Measurements from ENCODE around the gene HFE.

The HFE gene

GRCh38 chr6:26103770-26104456 is 16.7 kb downstream of the HFE start (continued):
- TF ChIP-seq, protein P1, sequence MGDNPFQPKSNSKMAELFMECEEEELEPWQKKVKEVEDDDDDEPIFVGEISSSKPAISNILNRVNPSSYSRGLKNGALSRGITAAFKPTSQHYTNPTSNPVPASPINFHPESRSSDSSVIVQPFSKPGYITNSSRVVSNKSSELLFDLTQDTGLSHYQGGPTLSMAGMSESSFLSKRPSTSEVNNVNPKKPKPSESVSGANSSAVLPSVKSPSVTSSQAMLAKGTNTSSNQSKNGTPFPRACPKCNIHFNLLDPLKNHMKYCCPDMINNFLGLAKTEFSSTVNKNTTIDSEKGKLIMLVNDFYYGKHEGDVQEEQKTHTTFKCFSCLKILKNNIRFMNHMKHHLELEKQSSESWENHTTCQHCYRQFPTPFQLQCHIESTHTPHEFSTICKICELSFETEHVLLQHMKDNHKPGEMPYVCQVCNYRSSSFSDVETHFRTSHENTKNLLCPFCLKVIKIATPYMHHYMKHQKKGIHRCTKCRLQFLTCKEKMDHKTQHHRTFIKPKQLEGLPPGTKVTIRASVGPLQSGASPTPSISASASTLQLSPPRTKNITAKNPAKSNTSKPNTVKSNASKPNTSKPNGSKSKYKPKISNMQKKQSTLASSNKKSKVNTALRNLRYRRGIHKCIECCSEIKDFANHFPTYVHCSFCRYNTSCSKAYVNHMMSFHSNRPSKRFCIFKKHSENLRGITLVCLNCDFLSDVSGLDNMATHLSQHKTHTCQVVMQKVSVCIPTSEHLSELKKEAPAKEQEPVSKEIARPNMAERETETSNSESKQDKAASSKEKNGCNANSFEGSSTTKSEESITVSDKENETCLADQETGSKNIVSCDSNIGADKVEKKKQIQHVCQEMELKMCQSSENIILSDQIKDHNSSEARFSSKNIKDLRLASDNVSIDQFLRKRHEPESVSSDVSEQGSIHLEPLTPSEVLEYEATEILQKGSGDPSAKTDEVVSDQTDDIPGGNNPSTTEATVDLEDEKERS (tag by site-specific recombination; IDR thresholded peaks at IDR 0.05) = no peak
- TF ChIP-seq ZNF121 (tag by site-specific recombination; IDR thresholded peaks at IDR 0.05) = peak; percentile 41; the same call in 1 of the 2 replicates
- no peak for TF ChIP-seq ZNF175 (tag by site-specific recombination; IDR thresholded peaks at IDR 0.05)
- TF ChIP-seq ZNF776 (tag by site-specific recombination; IDR thresholded peaks at IDR 0.05; ENCODE audit: borderline replicate concordance) = no peak
- TF ChIP-seq ZNF843 (tag by site-specific recombination; IDR thresholded peaks at IDR 0.05) = peak; percentile 67
- no peak for TF ChIP-seq ZNF701 (tag by site-specific recombination; IDR thresholded peaks at IDR 0.05)
- TF ChIP-seq ZNF202 (tag by site-specific recombination; IDR thresholded peaks at IDR 0.05; ENCODE audit: borderline replicate concordance) = no peak
- TF ChIP-seq ZNF561 (tag by site-specific recombination; IDR thresholded peaks at IDR 0.05; ENCODE audit: borderline replicate concordance) = no peak
- TF ChIP-seq ZNF214 (tag by site-specific recombination; IDR thresholded peaks at IDR 0.05; ENCODE audit: borderline replicate concordance) = no peak; the same call in 1 of the 2 replicates
- TF ChIP-seq OSR2 (tag by site-specific recombination; IDR thresholded peaks at IDR 0.05) = no peak
- peak; percentile 24; the same call in 1 of the 2 replicates for TF ChIP-seq ZNF16 (tag by site-specific recombination; IDR thresholded peaks at IDR 0.05; ENCODE audit: low read depth)
- TF ChIP-seq HOXC10 (CRISPR knock-in tag; IDR thresholded peaks at IDR 0.05) = no peak
- TF ChIP-seq ZNF221 (tag by site-specific recombination; IDR thresholded peaks at IDR 0.05; ENCODE audit: borderline replicate concordance) = no peak
- no peak for TF ChIP-seq ZNF521 (tag by site-specific recombination; IDR thresholded peaks at IDR 0.05)
- TF ChIP-seq, protein P2, sequence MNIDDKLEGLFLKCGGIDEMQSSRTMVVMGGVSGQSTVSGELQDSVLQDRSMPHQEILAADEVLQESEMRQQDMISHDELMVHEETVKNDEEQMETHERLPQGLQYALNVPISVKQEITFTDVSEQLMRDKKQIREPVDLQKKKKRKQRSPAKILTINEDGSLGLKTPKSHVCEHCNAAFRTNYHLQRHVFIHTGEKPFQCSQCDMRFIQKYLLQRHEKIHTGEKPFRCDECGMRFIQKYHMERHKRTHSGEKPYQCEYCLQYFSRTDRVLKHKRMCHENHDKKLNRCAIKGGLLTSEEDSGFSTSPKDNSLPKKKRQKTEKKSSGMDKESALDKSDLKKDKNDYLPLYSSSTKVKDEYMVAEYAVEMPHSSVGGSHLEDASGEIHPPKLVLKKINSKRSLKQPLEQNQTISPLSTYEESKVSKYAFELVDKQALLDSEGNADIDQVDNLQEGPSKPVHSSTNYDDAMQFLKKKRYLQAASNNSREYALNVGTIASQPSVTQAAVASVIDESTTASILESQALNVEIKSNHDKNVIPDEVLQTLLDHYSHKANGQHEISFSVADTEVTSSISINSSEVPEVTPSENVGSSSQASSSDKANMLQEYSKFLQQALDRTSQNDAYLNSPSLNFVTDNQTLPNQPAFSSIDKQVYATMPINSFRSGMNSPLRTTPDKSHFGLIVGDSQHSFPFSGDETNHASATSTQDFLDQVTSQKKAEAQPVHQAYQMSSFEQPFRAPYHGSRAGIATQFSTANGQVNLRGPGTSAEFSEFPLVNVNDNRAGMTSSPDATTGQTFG (tag by site-specific recombination; IDR thresholded peaks at IDR 0.05; ENCODE audit: borderline replicate concordance) = no peak
- no peak for TF ChIP-seq SALL2 (tag by site-specific recombination; IDR thresholded peaks at IDR 0.05; ENCODE audit: borderline replicate concordance)
- peak; percentile 60 for TF ChIP-seq CTCF (tag by site-specific recombination; IDR thresholded peaks at IDR 0.05)
- peak; percentile 77 for TF ChIP-seq ZBTB8A (tag by site-specific recombination; IDR thresholded peaks at IDR 0.05)
- no peak for TF ChIP-seq ZNF23 (tag by site-specific recombination; IDR thresholded peaks at IDR 0.05; ENCODE audit: borderline replicate concordance)
- peak; percentile 92 for TF ChIP-seq ZNF629 (tag by site-specific recombination; IDR thresholded peaks at IDR 0.05)
- no peak for TF ChIP-seq ZNF792 (tag by site-specific recombination; IDR thresholded peaks at IDR 0.05)
- peak; percentile 69; the same call in 1 of the 2 replicates for TF ChIP-seq TRIM28 (IDR thresholded peaks at IDR 0.05; ENCODE audit: borderline replicate concordance, low read length)
- peak; percentile 81 for TF ChIP-seq SP2 (tag by site-specific recombination; IDR thresholded peaks at IDR 0.05)
- TF ChIP-seq ZFP37 (tag by site-specific recombination; IDR thresholded peaks at IDR 0.05) = peak; percentile 91
- no peak for TF ChIP-seq ZNF174 (tag by site-specific recombination; IDR thresholded peaks at IDR 0.05)
- no peak for TF ChIP-seq ZBTB49 (tag by site-specific recombination; IDR thresholded peaks at IDR 0.05; ENCODE audit: low read depth)
- TF ChIP-seq BCL6B (tag by site-specific recombination; IDR thresholded peaks at IDR 0.05) = peak; percentile 62
- no peak for TF ChIP-seq ZNF510 (tag by site-specific recombination; IDR thresholded peaks at IDR 0.05; ENCODE audit: insufficient replicate concordance)
